Progenitor cell of endocrine pancreas (in vitro differentiated cells): Measurements from ENCODE around the gene MYH9. TPM values are rescaled to one million over a fixed set of nuclear protein-coding genes. Genes with fewer than 3 reads are reported as not detected.

Experiments
- DNase-seq: peaks from one replicate; pipeline ENCODE4 v3.0.0; 2021; ENCODE audit warnings: low spot score; ENCODE audit not compliant: unreplicated experiment
- H3K27ac Mint-ChIP-seq: 2 replicates; pipeline ENCODE4 v1.8.0; 2021; ENCODE audit warnings: mild to moderate bottlenecking, moderate library complexity, mixed read lengths
- H3K27me3 Mint-ChIP-seq: 2 replicates; pipeline ENCODE4 v1.8.0; 2021; ENCODE audit warnings: mixed read lengths
- H3K36me3 Mint-ChIP-seq: 2 replicates; pipeline ENCODE4 v1.8.0; 2022; ENCODE audit warnings: mixed read lengths; ENCODE audit not compliant: insufficient read depth
- H3K4me1 Mint-ChIP-seq: 2 replicates; pipeline ENCODE4 v1.8.0; 2021; ENCODE audit warnings: low read depth, mixed read lengths
- H3K4me3 Mint-ChIP-seq: 2 replicates; pipeline ENCODE4 v1.8.0; 2021; ENCODE audit warnings: low read depth, mild to moderate bottlenecking, moderate library complexity, mixed read lengths
- H3K9me3 Mint-ChIP-seq: 2 replicates; pipeline ENCODE4 v1.8.0; 2021; ENCODE audit warnings: low read depth, mixed read lengths
- CTCF ChIP-seq: fragments of 200-600 bp; sonication (generic); IDR thresholded peaks from one replicate; pipeline ENCODE4 v1.5.0; 2021; ENCODE audit warnings: antibody characterized with exemption, mild to moderate bottlenecking; ENCODE audit not compliant: unreplicated experiment
- total RNA-seq: library from RNA; stranded (reverse); gene quantifications from 2 replicates; pipeline ENCODE4 v1.2.1, GENCODE V29; 2021

MYH9 gene
- total RNA-seq, 1 donor from 2014 or later: 299 TPM

- DNase-seq: no peak
- TF ChIP-seq CTCF: no peak
- H3K4me3 Mint-ChIP-seq: no peak overlapping the region
- H3K4me1 Mint-ChIP-seq: peaks cover 28% of the 10 kb centered on the region
- H3K36me3 Mint-ChIP-seq: peaks cover 11% of the 10 kb centered on the region
- no peaks in the 10 kb centered on the region for H3K27me3 Mint-ChIP-seq
- H3K27ac Mint-ChIP-seq: peak overlapping the region; percentile 89
- H3K9me3 Mint-ChIP-seq: no peaks in the 10 kb centered on the region
These were observed 10.6 kb downstream of the MYH9 start for GRCh38 chr22:36377022-36377631.

- Mint-ChIP-seq H3K4me1 (peaks cover 32% of the 10 kb centered on the region), H3K27me3 (no peaks in the 10 kb centered on the region), H3K36me3 (peaks cover 8% of the 10 kb centered on the region), H3K9me3 (no peaks in the 10 kb centered on the region), H3K27ac (no peak overlapping the region), H3K4me3 (no peak overlapping the region)
- no peak for DNase-seq
- no peak for TF ChIP-seq CTCF
These were observed 11.5 kb downstream of the MYH9 start for GRCh38 chr22:36376265-36376664.

GRCh38 chr22:36375071-36375980 lies 12.4 kb downstream of the MYH9 start:
- Mint-ChIP-seq H3K36me3 (peaks cover 8% of the 10 kb centered on the region), H3K27me3 (no peaks in the 10 kb centered on the region), H3K27ac (peak overlapping the region; percentile 78), H3K4me1 (peaks cover 42% of the 10 kb centered on the region), H3K4me3 (no peak overlapping the region), H3K9me3 (no peaks in the 10 kb centered on the region)
- TF ChIP-seq CTCF: no peak
- no peak for DNase-seq

- Mint-ChIP-seq H3K4me1 (peaks cover 49% of the 10 kb centered on the region), H3K4me3 (no peak overlapping the region)
- no peak for TF ChIP-seq CTCF
These were observed 13.2 kb downstream of the MYH9 start for GRCh38 chr22:36374603-36375024.

GRCh38 chr22:36373258-36373579 lies 14.5 kb downstream of the MYH9 start:
- no peak for DNase-seq
- H3K4me3 Mint-ChIP-seq: peak overlapping the region; percentile 26
- H3K36me3 Mint-ChIP-seq: peaks cover 7% of the 10 kb centered on the region
- TF ChIP-seq CTCF: no peak
- no peaks in the 10 kb centered on the region for H3K9me3 Mint-ChIP-seq
- peak overlapping the region; percentile 95 for H3K27ac Mint-ChIP-seq
- no peaks in the 10 kb centered on the region for H3K27me3 Mint-ChIP-seq
- peaks cover 58% of the 10 kb centered on the region for H3K4me1 Mint-ChIP-seq

More at GRCh38 chr22:36374603-36375024, 13.2 kb downstream of the MYH9 start:
- H3K27ac Mint-ChIP-seq: peak overlapping the region; percentile 78
- no peaks in the 10 kb centered on the region for H3K27me3 Mint-ChIP-seq
- H3K36me3 Mint-ChIP-seq: peaks cover 8% of the 10 kb centered on the region
- H3K9me3 Mint-ChIP-seq: no peaks in the 10 kb centered on the region
- no peak for DNase-seq
